PFSK-1 (cell line): ENCODE data around the gene CIAO2B.

Source experiments
- POLR2AphosphoS5 ChIP-seq: IDR thresholded peaks from 2 replicates; pipeline ENCODE4 v1.6.1; 2012; ENCODE audit warnings: low read depth, mild to moderate bottlenecking, control low read depth, low read length, moderate library complexity
- SIN3A ChIP-seq: IDR thresholded peaks from 2 replicates; pipeline ENCODE4 v1.6.1; 2012; ENCODE audit warnings: mild to moderate bottlenecking, low read length, moderate library complexity, borderline replicate concordance; ENCODE audit not compliant: insufficient read depth
- TF ChIP-seq, protein P1 (sequence below), 2 experiments: IDR thresholded peaks; 2 replicates each; pipeline versions ENCODE4 v1.6.1 to v1.8.0; 2011 to 2012; ENCODE audit warnings: low read depth in 2 of 2, low read length in 2 of 2, control low read depth in 1 of 2, inconsistent platforms in 1 of 2, mild to moderate bottlenecking in 1 of 2, moderate library complexity in 1 of 2; ENCODE audit not compliant: insufficient read depth in 1 of 2

DNA sequence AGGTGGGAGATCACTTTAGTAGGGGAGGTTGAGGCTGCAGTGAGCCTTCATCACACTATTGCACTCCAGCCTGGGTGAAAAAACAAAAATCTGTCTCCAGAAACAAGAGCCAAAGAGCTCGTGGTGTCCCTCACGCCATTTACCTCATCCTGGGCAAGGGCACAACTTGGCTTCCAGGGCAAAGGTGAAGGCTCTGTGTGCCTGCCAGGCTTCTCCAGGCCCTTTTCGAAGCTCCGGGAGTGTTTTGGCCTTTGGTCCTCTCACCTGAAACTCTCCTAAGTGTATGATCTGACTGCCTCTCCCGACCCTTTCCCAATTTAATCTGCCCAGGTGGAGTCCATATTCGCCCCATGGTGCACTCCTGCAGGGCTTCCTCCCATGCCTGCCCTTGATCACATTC, 15.3 kb upstream of the CIAO2B start:
- TF ChIP-seq, protein P1, sequence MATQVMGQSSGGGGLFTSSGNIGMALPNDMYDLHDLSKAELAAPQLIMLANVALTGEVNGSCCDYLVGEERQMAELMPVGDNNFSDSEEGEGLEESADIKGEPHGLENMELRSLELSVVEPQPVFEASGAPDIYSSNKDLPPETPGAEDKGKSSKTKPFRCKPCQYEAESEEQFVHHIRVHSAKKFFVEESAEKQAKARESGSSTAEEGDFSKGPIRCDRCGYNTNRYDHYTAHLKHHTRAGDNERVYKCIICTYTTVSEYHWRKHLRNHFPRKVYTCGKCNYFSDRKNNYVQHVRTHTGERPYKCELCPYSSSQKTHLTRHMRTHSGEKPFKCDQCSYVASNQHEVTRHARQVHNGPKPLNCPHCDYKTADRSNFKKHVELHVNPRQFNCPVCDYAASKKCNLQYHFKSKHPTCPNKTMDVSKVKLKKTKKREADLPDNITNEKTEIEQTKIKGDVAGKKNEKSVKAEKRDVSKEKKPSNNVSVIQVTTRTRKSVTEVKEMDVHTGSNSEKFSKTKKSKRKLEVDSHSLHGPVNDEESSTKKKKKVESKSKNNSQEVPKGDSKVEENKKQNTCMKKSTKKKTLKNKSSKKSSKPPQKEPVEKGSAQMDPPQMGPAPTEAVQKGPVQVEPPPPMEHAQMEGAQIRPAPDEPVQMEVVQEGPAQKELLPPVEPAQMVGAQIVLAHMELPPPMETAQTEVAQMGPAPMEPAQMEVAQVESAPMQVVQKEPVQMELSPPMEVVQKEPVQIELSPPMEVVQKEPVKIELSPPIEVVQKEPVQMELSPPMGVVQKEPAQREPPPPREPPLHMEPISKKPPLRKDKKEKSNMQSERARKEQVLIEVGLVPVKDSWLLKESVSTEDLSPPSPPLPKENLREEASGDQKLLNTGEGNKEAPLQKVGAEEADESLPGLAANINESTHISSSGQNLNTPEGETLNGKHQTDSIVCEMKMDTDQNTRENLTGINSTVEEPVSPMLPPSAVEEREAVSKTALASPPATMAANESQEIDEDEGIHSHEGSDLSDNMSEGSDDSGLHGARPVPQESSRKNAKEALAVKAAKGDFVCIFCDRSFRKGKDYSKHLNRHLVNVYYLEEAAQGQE (IDR thresholded peaks at IDR 0.05; ENCODE audit: insufficient read depth in 1 of 2, low read depth in 2 of 2, low read length in 2 of 2), result no peak
- TF ChIP-seq POLR2AphosphoS5 (no peak), SIN3A (no peak)
